Measurements from ENCODE around the gene ARHGAP25. TPM values are rescaled to one million over a fixed set of nuclear protein-coding genes. Genes with fewer than 3 reads are reported as not detected.

Gene ARHGAP25
- total and polyA plus RNA-seq, 2 donors from 2014 or later, result 6.3 to 20.4 TPM

DNA sequence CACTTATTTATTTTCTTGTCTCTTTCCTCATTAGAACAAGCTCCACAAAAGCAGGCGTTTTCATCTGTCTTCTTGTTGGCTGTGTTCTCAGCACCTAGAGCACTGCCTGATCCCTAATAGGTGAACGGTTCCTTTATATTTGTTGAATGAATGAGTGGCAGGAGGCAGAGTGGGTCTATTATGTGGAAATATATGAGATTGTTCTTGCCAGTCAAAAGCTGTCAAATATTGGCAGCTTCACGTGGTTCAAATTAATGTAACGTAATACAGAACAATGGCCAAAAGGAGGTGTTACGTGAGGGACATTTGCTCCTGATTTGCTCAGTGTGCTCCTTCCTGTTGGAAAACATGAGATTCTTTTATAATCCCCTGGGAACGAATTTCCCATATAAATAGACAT lies 8.5 kb upstream of the ARHGAP25 start:
- intact Hi-C loops (cut with DNase I), result no loop called here
- Histone ChIP-seq H3K27ac (ENCODE audit: low read depth in 2 of 2, low read length in 2 of 2) (no peak overlapping the region), H3K4me3 (ENCODE audit: low read length in 3 of 3) (no peak overlapping the region), H3K36me3 (ENCODE audit: control insufficient read depth in 2 of 3, insufficient read depth in 3 of 3, low read length in 3 of 3) (no peaks in the 10 kb centered on the region), H3K27me3 (ENCODE audit: control insufficient read depth, insufficient read depth, low read length) (no peaks in the 10 kb centered on the region), H3K9ac (ENCODE audit: low read length in 3 of 3) (no peak overlapping the region), H3K4me1 (ENCODE audit: control insufficient read depth in 2 of 3, insufficient read depth in 2 of 3, low read depth in 1 of 3, low read length in 3 of 3) (peaks cover 0 to 7% (median 0%) of the 10 kb centered on the region in 3 donors), H3K9me3 (ENCODE audit: control insufficient read depth in 2 of 3, insufficient read depth in 1 of 3, low read length in 3 of 3) (no peaks in the 10 kb centered on the region)
- FAIRE-seq, result no peak
- DNase-seq, result no peak
- TF ChIP-seq CTCF (IDR thresholded peaks at IDR 0.05; ENCODE audit: borderline replicate concordance, extremely low read depth, insufficient read depth), result no peak

DNA sequence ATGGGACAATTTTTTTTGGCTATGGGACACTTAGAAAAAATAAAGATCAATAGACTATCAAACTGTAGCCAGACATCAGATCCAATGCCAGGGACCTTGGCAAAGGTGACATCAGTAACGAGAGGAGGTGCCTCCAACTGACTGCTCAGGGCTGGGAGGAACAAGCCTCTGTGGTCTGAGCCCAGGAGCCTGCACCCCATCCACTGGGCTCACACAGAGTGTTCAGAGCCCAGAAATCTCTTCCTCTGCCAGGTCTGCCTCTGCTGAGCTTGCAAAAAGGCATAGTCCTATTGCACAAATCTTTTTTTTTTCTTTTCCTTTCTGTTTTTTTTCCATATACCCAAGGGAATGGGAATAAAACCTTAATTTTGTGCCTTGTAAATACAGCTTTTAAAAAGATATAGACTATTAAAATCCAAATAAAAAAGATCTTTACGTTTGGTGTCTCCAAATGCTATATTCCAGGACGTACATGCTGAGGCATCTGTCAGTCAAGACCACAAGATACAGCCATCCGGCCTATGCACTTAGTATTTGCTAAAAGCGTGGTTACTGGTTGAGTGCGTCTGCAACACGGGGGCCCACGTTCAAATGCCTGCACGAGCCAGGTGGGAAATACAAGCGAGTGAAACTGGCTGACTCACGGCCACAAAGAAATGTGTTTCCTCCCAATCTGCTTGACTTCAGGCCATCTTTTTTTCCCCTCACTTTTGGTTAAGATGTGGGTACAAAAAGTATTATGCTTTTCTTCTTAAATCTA lies 7.8 kb upstream of the ARHGAP25 start:
- H3K9me3 ChIP-seq (ENCODE audit: control insufficient read depth in 2 of 3, insufficient read depth in 1 of 3, low read length in 3 of 3), result no peaks in the 10 kb centered on the region

GRCh38 chr2:68727683-68728375 lies 6.8 kb upstream of the ARHGAP25 start:
- TF ChIP-seq CTCF (IDR thresholded peaks at IDR 0.05; ENCODE audit: borderline replicate concordance, extremely low read depth, insufficient read depth), result no peak
- no peak overlapping the region for H3K4me3 ChIP-seq (ENCODE audit: low read length in 3 of 3)
- H3K9me3 ChIP-seq (ENCODE audit: control insufficient read depth in 2 of 3, insufficient read depth in 1 of 3, low read length in 3 of 3), result no peaks in the 10 kb centered on the region
- DNase-seq (no peak), FAIRE-seq (no peak)
- no peaks in the 10 kb centered on the region for H3K27me3 ChIP-seq (ENCODE audit: control insufficient read depth, insufficient read depth, low read length)
- no peaks in the 10 kb centered on the region for H3K4me1 ChIP-seq (ENCODE audit: control insufficient read depth in 2 of 3, insufficient read depth in 2 of 3, low read depth in 1 of 3, low read length in 3 of 3)
- H3K9ac ChIP-seq (ENCODE audit: low read length in 3 of 3), result no peak overlapping the region
- H3K27ac ChIP-seq (ENCODE audit: low read depth in 2 of 2, low read length in 2 of 2), result no peak overlapping the region
- intact Hi-C loops (cut with DNase I), result no loop called here
- no peaks in the 10 kb centered on the region for H3K36me3 ChIP-seq (ENCODE audit: control insufficient read depth in 2 of 3, insufficient read depth in 3 of 3, low read length in 3 of 3)

More for the DNA sequence above, 7.8 kb upstream of the ARHGAP25 start:
- H3K36me3 ChIP-seq (ENCODE audit: control insufficient read depth in 2 of 3, insufficient read depth in 3 of 3, low read length in 3 of 3), result no peaks in the 10 kb centered on the region
- peaks cover 0 to 5% (median 0%) of the 10 kb centered on the region in 3 donors for H3K4me1 ChIP-seq (ENCODE audit: control insufficient read depth in 2 of 3, insufficient read depth in 2 of 3, low read depth in 1 of 3, low read length in 3 of 3)
- H3K4me3 ChIP-seq (ENCODE audit: low read length in 3 of 3), result no peak overlapping the region
- H3K27me3 ChIP-seq (ENCODE audit: control insufficient read depth, insufficient read depth, low read length), result no peaks in the 10 kb centered on the region
- intact Hi-C loops (cut with DNase I), result no loop called here
- TF ChIP-seq CTCF (IDR thresholded peaks at IDR 0.05; ENCODE audit: borderline replicate concordance, extremely low read depth, insufficient read depth), result no peak
- H3K27ac ChIP-seq (ENCODE audit: low read depth in 2 of 2, low read length in 2 of 2), result no peak overlapping the region
- FAIRE-seq (no peak), DNase-seq (no peak)
- no peak overlapping the region for H3K9ac ChIP-seq (ENCODE audit: low read length in 3 of 3)
